GM12865 (cell line): ENCODE data around the gene GDA.

Experiments
- DNase-seq: peaks from one replicate; pipeline ENCODE4 v3.0.0; 2010; ENCODE audit warnings: low read depth
- H3K4me3 ChIP-seq: 2 replicates; pipeline ENCODE4 v1.5.1; 2011; ENCODE audit warnings: mild to moderate bottlenecking, low read depth, low read length, control low read depth
- CTCF ChIP-seq: IDR thresholded peaks from 2 replicates; pipeline ENCODE4 v1.5.1; 2011; ENCODE audit warnings: low read length, control low read depth, low read depth, inconsistent platforms; ENCODE audit not compliant: insufficient read depth; ENCODE audit errors: missing control alignments

The GDA gene

GRCh38 chr9:72156586-72156985 lies 7.3 kb downstream of the GDA start:
- DNase-seq: no peak
- no peak overlapping the region for H3K4me3 ChIP-seq
- no peak for TF ChIP-seq CTCF

- no peak for TF ChIP-seq CTCF
- no peak for DNase-seq
- H3K4me3 ChIP-seq: no peak overlapping the region
Observed at GRCh38 chr9:72158680-72159079, 9.4 kb downstream of the GDA start.

GRCh38 chr9:72160446-72161123 lies 11.3 kb downstream of the GDA start:
- H3K4me3 ChIP-seq: no peak overlapping the region
- no peak for DNase-seq
- no peak for TF ChIP-seq CTCF

- DNase-seq: no peak
- H3K4me3 ChIP-seq: no peak overlapping the region
- no peak for TF ChIP-seq CTCF
Observed at GRCh38 chr9:72165326-72165725, 16.1 kb downstream of the GDA start.

GRCh38 chr9:72165821-72166547 lies 16.7 kb downstream of the GDA start:
- TF ChIP-seq CTCF: no peak
- no peak for DNase-seq
- no peak overlapping the region for H3K4me3 ChIP-seq

- H3K4me3 ChIP-seq: no peak overlapping the region
- TF ChIP-seq CTCF: no peak
- no peak for DNase-seq
Observed at GRCh38 chr9:72168075-72168474, 18.8 kb downstream of the GDA start.
